Measurements from ENCODE around the gene RBMS1.

The RBMS1 gene

GRCh38 chr2:160289831-160290230 is 203.8 kb downstream of the RBMS1 start:
- no peak for DNase-seq (ENCODE audit: low read depth in 1 of 2, low spot score in 1 of 2)
- TF ChIP-seq REST (IDR thresholded peaks at IDR 0.05; ENCODE audit: insufficient replicate concordance, low read depth) (no peak), CTCF (IDR thresholded peaks at IDR 0.05; ENCODE audit: insufficient read depth, low read length) (no peak), POLR2AphosphoS5 (IDR thresholded peaks at IDR 0.05; ENCODE audit: low read depth) (no peak), SPI1 (IDR thresholded peaks at IDR 0.05; ENCODE audit: borderline replicate concordance, low read depth) (no peak), GABPA (IDR thresholded peaks at IDR 0.05; ENCODE audit: low read depth) (no peak)
- H3K27ac ChIP-seq (replicated peaks): no peak overlapping the region

GRCh38 chr2:160289126-160289525 is 204.5 kb downstream of the RBMS1 start:
- Histone ChIP-seq H3K27ac (replicated peaks) (no peak overlapping the region), H3K4me3 (replicated peaks; ENCODE audit: insufficient read depth, low read length) (no peak overlapping the region), H3K27me3 (ENCODE audit: insufficient read depth, poor library complexity, severe bottlenecking) (no peaks in the 10 kb centered on the region)
- DNase-seq (ENCODE audit: low read depth in 1 of 2, low spot score in 1 of 2): no peak
- no peak for TF ChIP-seq SPI1 (IDR thresholded peaks at IDR 0.05; ENCODE audit: borderline replicate concordance, low read depth)
- no peak for TF ChIP-seq REST (IDR thresholded peaks at IDR 0.05; ENCODE audit: insufficient replicate concordance, low read depth)
- no peak for TF ChIP-seq CTCF (IDR thresholded peaks at IDR 0.05; ENCODE audit: insufficient read depth, low read length)
- TF ChIP-seq GABPA (IDR thresholded peaks at IDR 0.05; ENCODE audit: low read depth): no peak
- no peak for TF ChIP-seq POLR2AphosphoS5 (IDR thresholded peaks at IDR 0.05; ENCODE audit: low read depth)

More at GRCh38 chr2:160289831-160290230, 203.8 kb downstream of the RBMS1 start:
- Histone ChIP-seq H3K27me3 (ENCODE audit: insufficient read depth, poor library complexity, severe bottlenecking) (no peaks in the 10 kb centered on the region), H3K4me3 (replicated peaks; ENCODE audit: insufficient read depth, low read length) (no peak overlapping the region)

GRCh38 chr2:160288324-160288723 is 205.3 kb downstream of the RBMS1 start:
- no peak for DNase-seq (ENCODE audit: low read depth in 1 of 2, low spot score in 1 of 2)
- no peak overlapping the region for H3K27ac ChIP-seq (replicated peaks)
- TF ChIP-seq REST (IDR thresholded peaks at IDR 0.05; ENCODE audit: insufficient replicate concordance, low read depth): no peak
- no peak for TF ChIP-seq SPI1 (IDR thresholded peaks at IDR 0.05; ENCODE audit: borderline replicate concordance, low read depth)
- no peak for TF ChIP-seq CTCF (IDR thresholded peaks at IDR 0.05; ENCODE audit: insufficient read depth, low read length)
- no peak for TF ChIP-seq POLR2AphosphoS5 (IDR thresholded peaks at IDR 0.05; ENCODE audit: low read depth)
- TF ChIP-seq GABPA (IDR thresholded peaks at IDR 0.05; ENCODE audit: low read depth): no peak
- H3K27me3 ChIP-seq (ENCODE audit: insufficient read depth, poor library complexity, severe bottlenecking): no peaks in the 10 kb centered on the region
- H3K4me3 ChIP-seq (replicated peaks; ENCODE audit: insufficient read depth, low read length): no peak overlapping the region

Measured in HL-60 (cell line).